DND-41 (cell line): ENCODE data around the gene STPG4.

Experiments
- CTCF ChIP-seq: IDR thresholded peaks from 2 replicates; pipeline ENCODE4 v1.5.1; 2012; ENCODE audit warnings: borderline replicate concordance, low read length, moderate library complexity, mild to moderate bottlenecking; ENCODE audit not compliant: poor library complexity, severe bottlenecking; ENCODE audit errors: extremely low read depth
- EZH2 ChIP-seq: IDR thresholded peaks from 3 replicates; pipeline ENCODE4 v1.6.1; 2012; ENCODE audit warnings: borderline replicate concordance, low read depth, mild to moderate bottlenecking, moderate library complexity, low read length, inconsistent platforms; ENCODE audit not compliant: severe bottlenecking

- TF ChIP-seq CTCF (no peak), EZH2 (no peak)
Measured at GRCh38 chr2:47165001-47165555, 10.0 kb upstream of the STPG4 start.
